NCI-H1694 treated with DMSO at 0.1 percent for 48 hours (cell line): ENCODE results near the gene HPS5.

Experiments used
- DNase-seq: peaks from one replicate; lab custom pipeline; 2025; lab: John Stamatoyannopoulos, UW

The HPS5 gene

DNA sequence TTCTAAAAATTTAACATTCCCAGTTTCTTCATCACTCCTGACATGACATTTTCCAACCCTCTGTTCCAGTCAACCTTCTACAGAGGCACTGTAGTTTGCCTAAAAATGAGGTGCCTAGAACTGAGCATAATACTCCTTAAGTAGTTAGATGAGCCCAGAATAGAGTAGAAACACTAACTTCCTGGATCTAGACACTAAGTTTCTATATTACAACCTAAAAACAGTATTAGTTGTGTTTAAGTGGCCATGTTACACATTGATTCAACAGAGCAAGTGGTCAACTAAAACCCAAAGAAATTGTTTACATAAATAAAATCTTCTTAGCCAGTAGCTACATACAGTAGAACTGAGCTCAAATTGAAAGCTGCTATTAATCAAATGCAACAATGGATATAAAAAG, 1.3 kb downstream of the HPS5 start:
- DNase-seq: no peak

DNA sequence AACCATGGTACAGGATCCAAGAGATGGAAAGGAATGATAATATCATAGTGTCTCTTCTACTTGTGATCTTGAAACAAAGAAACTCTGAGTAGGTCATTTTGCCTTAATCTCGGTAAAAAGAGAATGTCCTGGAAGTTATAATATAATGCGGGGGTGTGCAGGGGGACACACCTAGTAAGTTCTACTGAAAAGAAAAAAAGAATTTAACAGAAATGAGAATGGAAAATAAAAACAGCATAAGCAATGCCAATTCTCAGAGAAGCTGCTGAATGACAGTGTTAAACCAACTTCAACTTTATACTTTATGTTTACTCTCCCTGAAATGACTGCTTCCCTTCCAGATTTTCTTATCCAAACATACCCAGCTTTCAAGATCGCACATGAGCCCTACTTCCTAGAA, 2.0 kb downstream of the HPS5 start:
- no peak for DNase-seq

DNA sequence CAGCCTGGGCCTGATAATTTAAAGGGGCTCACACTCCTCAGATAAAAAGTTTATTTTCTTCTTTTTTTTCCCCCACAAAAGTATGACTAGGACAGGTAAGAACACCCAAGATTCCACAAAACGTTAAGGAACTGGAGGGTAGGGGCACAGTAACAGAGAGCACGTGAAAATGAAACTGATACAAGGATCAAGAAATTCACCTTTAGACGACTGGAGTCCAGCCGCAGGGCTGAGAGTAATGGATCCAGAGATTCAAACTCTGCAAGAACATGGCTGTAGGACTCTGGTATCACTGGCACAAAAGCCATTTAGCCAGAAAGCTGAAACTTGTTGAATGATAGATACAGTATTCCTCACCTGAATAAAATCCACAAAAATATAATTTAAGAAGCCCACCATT, 4.4 kb downstream of the HPS5 start:
- no peak for DNase-seq

DNA sequence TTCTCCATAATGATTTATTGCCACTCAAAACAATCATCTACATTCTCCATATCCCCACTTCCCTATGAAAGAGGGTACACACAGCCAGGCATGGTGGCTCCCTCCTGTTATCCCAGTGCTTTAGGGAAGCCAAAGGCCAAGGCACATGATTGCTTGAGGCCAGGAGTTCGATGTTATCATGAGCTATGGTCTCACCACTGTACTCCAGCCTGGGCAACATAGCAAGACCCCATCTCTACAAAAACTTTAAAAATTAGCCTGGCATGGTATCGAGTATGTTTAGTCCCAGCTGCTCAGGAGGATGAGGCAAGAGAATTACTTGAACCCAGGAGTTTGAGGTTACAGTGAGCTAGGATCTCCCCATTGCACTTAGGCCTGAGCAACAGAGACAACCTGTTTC, 6.0 kb downstream of the HPS5 start:
- no peak for DNase-seq

DNA sequence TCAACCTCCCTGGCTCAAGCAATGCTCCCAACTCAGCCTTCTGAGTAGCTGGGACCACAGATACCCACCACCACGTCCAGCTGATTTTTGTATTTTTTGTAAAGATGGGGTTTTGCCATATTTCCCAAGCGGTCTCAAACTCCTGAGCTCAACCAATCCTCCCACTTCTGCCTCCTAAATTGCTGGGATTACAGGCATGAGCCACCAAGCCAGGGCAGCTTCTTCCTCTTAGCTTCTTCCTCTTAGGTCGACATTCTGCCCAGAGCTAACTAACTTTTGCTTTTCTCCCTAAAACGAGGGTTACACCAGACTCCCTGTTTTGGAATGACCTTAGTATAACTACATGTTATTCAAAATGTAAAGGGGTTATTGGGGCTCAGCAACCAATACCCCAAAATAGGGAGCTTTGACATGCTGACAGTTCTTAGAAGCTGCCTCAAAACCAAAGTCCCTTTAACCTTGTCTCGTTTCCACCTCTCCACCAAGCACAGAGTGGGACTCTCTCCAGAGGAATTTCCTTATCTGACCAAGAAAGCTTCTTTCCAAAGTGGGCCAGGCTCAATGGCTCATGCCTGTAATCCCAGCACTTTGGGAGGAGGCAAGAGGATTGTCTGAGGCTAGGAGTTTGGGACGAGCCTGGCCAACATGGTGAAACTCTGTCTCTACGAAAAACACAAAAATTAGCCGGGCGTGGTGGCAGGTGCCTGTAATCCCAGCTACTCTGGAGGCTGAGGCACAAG, 7.0 kb downstream of the HPS5 start:
- DNase-seq: no peak

DNA sequence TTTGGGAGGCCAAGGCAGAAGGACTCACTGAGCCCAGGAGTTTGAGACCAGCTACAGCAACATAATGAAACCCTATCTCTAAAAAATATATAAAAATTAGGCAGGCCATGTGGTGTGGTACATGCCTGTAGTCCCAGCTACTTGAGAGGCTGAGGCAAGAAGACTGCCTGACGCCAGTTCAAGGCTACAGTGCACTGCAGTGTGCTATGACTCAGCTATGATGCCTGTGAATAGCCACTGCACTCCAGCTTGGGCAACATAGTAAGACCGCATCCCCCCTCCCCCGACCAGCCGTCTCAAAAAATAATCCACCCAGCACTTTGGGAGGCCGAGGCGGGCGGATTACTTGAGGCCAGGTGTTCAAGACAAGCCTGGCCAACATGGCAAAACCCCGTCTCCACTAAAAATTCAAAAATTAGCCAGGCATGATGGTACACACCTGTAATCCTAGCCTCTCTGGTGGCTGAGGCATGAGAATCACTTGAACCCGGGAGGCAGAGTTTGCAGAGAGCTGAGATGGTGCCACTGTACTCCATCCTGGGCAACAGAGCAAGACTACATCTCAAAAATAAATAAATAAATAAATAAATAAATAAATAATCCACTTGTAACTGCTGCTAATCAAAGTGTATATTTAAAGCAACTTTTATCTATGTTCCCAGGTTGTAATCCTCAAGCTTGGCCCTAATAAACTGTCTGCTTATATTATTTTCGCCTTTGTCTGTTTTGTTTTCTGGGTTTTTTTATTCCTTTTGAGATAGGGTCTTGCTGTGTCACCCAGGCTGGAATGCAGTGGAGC, 7.8 kb downstream of the HPS5 start:
- no peak for DNase-seq

DNA sequence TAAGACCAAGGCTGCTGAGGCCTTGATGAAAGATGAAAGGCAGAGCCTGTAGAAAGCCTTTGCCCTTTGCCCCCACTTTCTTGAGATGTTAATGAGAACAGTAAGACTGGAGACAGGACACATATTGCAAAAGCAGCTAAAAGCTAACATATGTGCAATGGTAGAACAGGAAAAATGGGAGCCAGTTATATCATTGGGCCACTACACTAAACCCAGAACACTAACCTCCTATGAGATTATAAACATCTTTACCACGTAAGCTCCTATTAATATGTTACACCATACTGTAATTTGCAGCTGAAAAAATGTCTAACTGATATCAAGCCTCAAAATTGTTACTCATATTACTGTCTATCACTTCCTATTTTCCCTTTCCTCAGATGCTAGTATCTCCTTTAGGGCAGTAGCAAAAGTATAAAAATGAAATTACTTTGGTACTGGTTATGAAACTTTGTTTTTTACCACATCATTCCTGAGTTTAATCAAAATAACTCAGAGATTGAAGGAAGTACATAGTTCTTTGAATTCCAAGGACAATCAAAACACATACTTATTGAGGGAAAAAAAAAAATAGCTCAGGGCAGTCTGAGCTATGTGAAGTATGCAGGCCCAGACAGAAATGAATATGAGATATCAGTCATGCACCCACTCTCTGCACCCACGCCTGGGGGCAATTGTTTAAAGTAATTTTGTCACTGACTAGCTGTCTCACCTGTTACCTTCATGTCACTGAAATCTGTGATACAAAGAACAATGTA, 9.1 kb downstream of the HPS5 start:
- DNase-seq: no peak

- no peak for DNase-seq
These were observed 9.9 kb downstream of the HPS5 start for GRCh38 chr11:18312012-18312411.

GRCh38 chr11:18310800-18311340, 11.1 kb downstream of the HPS5 start:
- DNase-seq: no peak

DNA sequence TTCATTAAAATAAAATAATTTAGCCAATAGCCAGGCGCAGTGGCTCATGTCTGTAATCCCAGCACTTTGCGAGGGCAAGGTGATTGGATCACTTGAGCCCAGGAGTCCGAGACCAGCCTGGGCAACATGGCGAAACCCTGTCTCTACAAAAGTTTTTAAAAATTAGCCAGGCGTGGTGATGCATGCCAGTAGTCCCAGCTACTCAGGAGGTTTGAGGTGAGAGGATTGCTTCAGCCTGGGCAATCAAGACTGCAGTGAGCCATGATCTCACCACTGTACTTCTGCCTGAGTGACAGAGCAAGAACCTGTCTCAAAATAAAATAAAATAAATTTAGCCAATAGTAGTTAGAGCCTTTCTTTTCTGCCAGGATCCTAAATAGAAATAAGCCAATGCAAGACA, 12.2 kb downstream of the HPS5 start:
- no peak for DNase-seq

DNA sequence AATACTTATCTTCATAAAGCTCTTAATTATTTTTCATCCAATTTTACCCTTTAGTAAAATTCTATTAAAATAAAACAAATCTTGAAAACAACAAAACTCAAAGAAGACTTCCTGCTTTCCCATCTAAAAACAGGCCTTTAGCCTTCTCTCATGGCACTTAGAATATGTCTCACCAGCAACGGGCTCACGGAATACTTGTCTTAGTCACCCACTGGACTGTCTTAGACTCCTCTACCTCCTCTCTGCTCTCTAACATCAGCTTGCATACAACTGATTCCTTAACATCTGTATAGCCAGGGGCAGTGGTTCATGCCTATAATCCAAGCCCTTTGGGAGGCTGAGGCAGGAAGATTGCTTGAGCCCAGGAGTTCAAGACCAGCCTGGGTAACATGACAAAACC, 13.7 kb downstream of the HPS5 start:
- DNase-seq: no peak

- DNase-seq: no peak
These were observed 14.3 kb downstream of the HPS5 start for GRCh38 chr11:18307461-18308139.

DNA sequence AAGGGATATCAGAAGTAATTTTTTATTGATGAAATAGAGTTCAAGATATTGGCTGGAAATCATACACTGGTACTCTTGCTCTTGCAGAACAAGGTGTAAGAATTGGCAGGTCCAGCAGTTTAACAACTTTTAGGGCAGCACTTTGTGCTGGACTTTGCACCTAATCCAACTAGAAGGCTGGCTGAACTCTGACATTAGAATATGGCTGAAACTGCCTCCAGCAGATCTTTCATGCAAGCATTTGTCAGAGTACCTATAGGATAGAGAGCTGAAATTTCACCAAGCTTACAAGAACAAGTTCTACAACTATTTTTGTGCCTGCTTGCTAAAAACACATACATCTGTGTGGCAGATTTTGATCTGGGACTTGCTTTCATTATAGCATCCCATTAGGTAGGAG, 17.2 kb downstream of the HPS5 start:
- DNase-seq: no peak

DNA sequence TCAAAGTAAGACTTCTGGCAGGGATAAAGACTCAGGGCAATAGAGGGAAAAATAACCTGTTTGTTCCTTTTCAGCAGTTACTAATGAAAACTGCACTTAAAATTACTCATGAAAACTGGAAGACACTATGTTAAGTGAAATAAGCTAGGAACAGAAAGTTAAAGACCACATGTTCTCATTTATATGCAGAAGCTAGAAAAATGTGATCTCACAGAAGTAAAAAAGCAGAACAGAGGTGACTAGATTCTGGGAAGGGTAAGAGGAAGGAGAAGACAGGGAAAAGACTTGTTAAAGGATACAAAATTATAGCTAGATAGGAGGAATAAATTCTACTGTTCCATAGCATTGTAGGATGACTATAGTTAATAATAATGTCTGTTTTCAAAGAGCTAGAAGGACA, 22.2 kb downstream of the HPS5 start:
- DNase-seq: no peak

- DNase-seq: no peak
These were observed 26.6 kb downstream of the HPS5 start for GRCh38 chr11:18295316-18295715.

- DNase-seq: no peak
These were observed 27.1 kb downstream of the HPS5 start for GRCh38 chr11:18294862-18295261.

- DNase-seq: no peak
These were observed 33.0 kb downstream of the HPS5 start for GRCh38 chr11:18288911-18289310.

DNA sequence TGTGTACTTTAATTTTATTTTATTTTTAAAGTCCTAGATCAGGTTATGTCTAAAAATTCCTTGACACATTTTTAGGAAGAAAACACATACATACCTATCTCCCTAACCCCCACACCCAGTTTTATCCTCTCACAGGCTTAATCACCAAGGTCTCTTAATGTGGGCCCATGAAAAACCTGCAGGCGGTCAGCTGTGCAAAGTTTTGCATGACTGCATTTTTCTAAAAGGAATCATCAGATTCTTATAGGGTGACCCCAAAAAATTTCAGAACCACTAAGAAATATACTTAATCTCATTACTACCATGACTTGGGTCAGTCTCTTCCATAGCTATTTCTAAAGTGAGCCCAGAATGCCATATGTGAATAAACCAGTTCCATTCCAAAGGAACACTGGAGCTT, 36.1 kb downstream of the HPS5 start:
- no peak for DNase-seq

DNA sequence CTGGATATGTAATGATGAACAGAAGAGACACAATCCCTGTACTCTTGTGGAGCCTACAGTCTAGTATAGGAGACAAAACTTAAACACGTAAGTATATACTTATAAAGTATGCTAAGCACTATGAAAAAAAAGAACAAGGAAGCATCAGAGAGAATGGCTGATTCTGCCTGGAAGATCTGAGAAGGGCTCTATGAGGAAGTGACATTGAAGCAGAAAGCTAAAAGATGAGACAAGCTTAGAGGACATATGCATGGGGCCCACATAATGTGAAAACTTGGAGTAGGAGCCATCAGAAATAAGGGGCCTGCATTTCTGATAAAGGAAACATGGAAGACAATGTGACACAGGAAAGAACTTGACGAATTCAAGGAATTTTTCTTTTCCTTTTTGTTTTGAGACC, 39.3 kb downstream of the HPS5 start:
- no peak for DNase-seq

DNA sequence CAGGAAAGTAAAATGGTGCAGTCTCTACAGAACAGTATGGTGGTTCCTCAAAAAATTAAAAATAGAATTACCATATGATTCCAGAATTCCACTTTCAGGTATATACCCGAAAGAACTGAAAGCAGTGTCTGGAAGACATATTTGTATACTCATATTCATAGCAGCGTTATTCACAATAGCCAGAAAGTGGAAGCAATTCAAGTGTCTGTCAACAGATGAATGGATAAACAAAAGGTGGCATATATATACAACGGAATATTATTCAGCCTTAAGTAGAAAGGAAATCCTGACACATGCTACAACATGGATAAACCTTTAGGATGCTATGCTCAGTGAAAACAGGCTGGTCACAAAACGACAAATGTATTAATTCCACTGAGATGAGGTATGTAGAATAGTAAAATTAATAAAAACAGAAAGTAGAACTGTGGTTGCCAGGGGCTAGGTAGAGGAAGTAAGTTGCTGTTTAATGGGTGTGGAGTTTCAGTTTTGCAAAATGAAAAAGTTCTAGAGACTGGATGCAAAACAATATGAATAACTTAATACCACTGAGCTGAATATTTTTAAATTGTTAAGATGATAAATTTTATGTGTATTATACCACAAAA, 41.4 kb downstream of the HPS5 start:
- DNase-seq: no peak

DNA sequence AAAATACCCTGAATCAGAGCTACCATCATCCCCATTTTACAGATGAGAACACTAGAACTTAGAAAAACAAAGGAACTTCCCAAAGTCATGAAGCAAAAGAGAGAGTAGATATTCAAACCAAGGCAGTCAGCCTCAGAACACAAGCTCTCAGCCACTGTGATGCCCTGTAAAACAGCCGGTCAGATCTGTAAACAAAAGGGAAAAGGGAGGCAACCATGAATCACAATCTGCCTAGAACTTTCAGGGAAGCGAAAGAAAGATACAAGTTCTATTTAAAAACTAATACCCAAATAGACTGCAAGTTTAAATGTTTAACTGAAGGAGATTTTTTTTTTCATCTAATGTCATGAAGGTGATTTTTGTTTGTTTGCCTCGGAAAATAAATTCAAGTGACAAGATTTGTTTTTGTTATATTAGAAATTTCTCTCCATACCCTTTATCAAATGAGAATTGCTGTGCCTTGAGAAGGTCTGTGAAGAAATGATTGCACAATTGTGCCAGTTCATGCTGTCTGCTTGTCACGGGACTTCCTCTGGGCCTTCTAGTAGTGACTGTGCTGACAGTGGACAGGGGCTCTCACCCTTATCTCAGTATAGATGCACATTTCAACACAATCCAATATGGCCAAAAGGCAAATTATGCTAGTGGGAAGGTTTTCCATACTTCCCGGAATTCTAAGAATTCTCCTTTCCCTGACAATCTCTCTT, 44.2 kb downstream of the HPS5 start:
- DNase-seq: no peak
